GM12878 (cell line): ENCODE results near the gene CMTM4. TPM values are rescaled to one million over a fixed set of nuclear protein-coding genes. Genes with fewer than 3 reads are reported as not detected.
"Not testable (repeated sequence)": the region's sequence is repeated elsewhere in the genome, so short reads cannot be mapped to it uniquely, and the experiment has no call there.

Source experiments
- ATAC-seq: fragments of 200-7000 bp; cut with Tn5 transposase; 3 replicates; pipeline ENCODE4 v1.9.1; 2020; ENCODE audit warnings: mild to moderate bottlenecking, moderate library complexity
- BruUV-seq: library from RNA; stranded (reverse); fragments of 400-500 nt; replicated peaks from 2 replicates; lab custom pipeline; 2021; lab: Mats Ljungman, UMichigan
- CTCF ChIA-PET: fragments of 300-600 bp; sonication (Branson Sonifier 250); formaldehyde crosslinking; extraction: SDS; loops from one replicate; lab custom pipeline; 2021; ENCODE audit warnings: inconsistent platforms; lab: Yijun Ruan, JAX
- POLR2A ChIA-PET: fragments of 350-600 bp; formaldehyde crosslinking; extraction: SDS; loops from one replicate; lab custom pipeline; 2021; ENCODE audit warnings: inconsistent platforms; lab: Charles Lee
- RAD21 ChIA-PET: fragments of 300-600 bp; sonication (Branson Sonifier 250); formaldehyde crosslinking; loops from one replicate; lab custom pipeline; 2023; ENCODE audit warnings: antibody characterized with exemption; ENCODE audit not compliant: unreplicated experiment; lab: Charles Lee
- SMC1A ChIA-PET: fragments of 300-600 bp; sonication (Branson Sonifier 250); formaldehyde crosslinking; loops from one replicate; lab custom pipeline; 2023; ENCODE audit not compliant: unreplicated experiment, uncharacterized antibody; lab: Charles Lee
- DNase-seq: peaks from one replicate; pipeline ENCODE4 v3.0.0-alpha.2; 2011; ENCODE audit warnings: low read depth, low spot score
- FAIRE-seq: peaks from 3 replicates; lab custom pipeline; 2011; peaks lifted over from hg19 to GRCh38; lab: Jason Lieb, UNC
- H2AFZ ChIP-seq: 2 replicates; pipeline ENCODE4 v1.6.0; 2011; ENCODE audit warnings: low read depth, low read length, control low read depth; ENCODE audit not compliant: control insufficient read depth
- H3K27ac ChIP-seq: 2 replicates; pipeline ENCODE4 v1.5.1; 2011; ENCODE audit warnings: control low read depth; ENCODE audit not compliant: control insufficient read depth, insufficient read depth
- H3K27me3 ChIP-seq, 2 experiments: replicated peaks in 1 of 2; 2 replicates each; pipeline versions ENCODE4 v1.6.0 to v1.6.1; 2011; ENCODE audit warnings: low read length in 1 of 2; ENCODE audit not compliant: control insufficient read depth in 2 of 2, insufficient read depth in 2 of 2
- H3K36me3 ChIP-seq, 2 experiments: 2 replicates each; pipeline ENCODE4 v1.5.1; 2011; ENCODE audit warnings: low read length in 1 of 2; ENCODE audit not compliant: control insufficient read depth in 2 of 2, insufficient read depth in 2 of 2
- H3K4me1 ChIP-seq: 2 replicates; pipeline ENCODE4 v1.6.1; 2011; ENCODE audit warnings: mild to moderate bottlenecking, low read length, moderate library complexity, mixed read lengths; ENCODE audit not compliant: control insufficient read depth, insufficient read depth
- H3K4me2 ChIP-seq: 2 replicates; pipeline ENCODE4 v1.6.0; 2011; ENCODE audit warnings: control low read depth; ENCODE audit not compliant: control insufficient read depth, insufficient read depth
- H3K4me3 ChIP-seq: fragments of 200-600 bp; sonication (generic); 2 replicates; pipeline ENCODE4 v1.5.1; 2016
- H3K79me2 ChIP-seq: 2 replicates; pipeline ENCODE4 v1.6.0; 2011; ENCODE audit warnings: low read length; ENCODE audit not compliant: control insufficient read depth, insufficient read depth
- H3K9ac ChIP-seq: 2 replicates; pipeline ENCODE4 v1.8.0; 2011; ENCODE audit warnings: low read length, control low read depth, mixed read lengths; ENCODE audit not compliant: control insufficient read depth, insufficient read depth
- H3K9me3 ChIP-seq: replicated peaks from 3 replicates; pipeline ENCODE4 v1.5.1; 2011; ENCODE audit warnings: mild to moderate bottlenecking, low read length; ENCODE audit not compliant: control insufficient read depth, insufficient read depth
- H4K20me1 ChIP-seq: 2 replicates; pipeline ENCODE4 v1.6.0; 2011; ENCODE audit not compliant: control insufficient read depth, insufficient read depth
- CTCF ChIP-seq, 3 experiments: IDR thresholded peaks in 2 of 3; conservative IDR thresholded peaks in 1 of 3; 2 replicates each; pipeline ENCODE4 v1.5.1; 2011; ENCODE audit warnings: low read depth in 3 of 3, low read length in 3 of 3, mild to moderate bottlenecking in 3 of 3, control low read depth in 2 of 3, moderate library complexity in 2 of 3, inconsistent platforms in 1 of 3, mixed read lengths in 1 of 3; ENCODE audit not compliant: control insufficient read depth in 2 of 3, insufficient read depth in 1 of 3; ENCODE audit errors: extremely low read depth in 1 of 3
- MYC ChIP-seq: IDR thresholded peaks from 2 replicates; pipeline ENCODE4 v1.6.1; 2011; ENCODE audit warnings: mild to moderate bottlenecking, low read length, moderate library complexity, inconsistent platforms; ENCODE audit not compliant: insufficient read depth, insufficient replicate concordance, insufficient read length, severe bottlenecking
- RAD21 ChIP-seq: IDR thresholded peaks from 2 replicates; pipeline ENCODE4 v1.6.1; 2011; ENCODE audit warnings: mild to moderate bottlenecking, low read depth, low read length, moderate library complexity; ENCODE audit not compliant: insufficient read depth
- SMC3 ChIP-seq: IDR thresholded peaks from 2 replicates; pipeline ENCODE4 v1.6.1; 2011; ENCODE audit warnings: low read length, improper control_type of control experiment, borderline replicate concordance
- WGBS: methylation state at CpG from one replicate; pipeline ENCODE4 v1.1.6; 2016; ENCODE audit warnings: low lambda C conversion rate; ENCODE audit not compliant: insufficient replicate concordance, insufficient coverage; ENCODE audit errors: missing lambda C conversion rate; 5-methylcytosine and 5-hydroxymethylcytosine counted together
- in situ Hi-C: fragments of 300-500 bp; cut with MboI; formaldehyde crosslinking; loops from 9 replicates; pipeline ENCODE4 v1.14.3; 2018; ENCODE audit warnings: mixed read lengths
- intact Hi-C: fragments of 100-400 bp; cut with micrococcal nuclease; formaldehyde crosslinking; loops from one replicate; pipeline ENCODE4 v1.14.2; 2022; ENCODE audit not compliant: unreplicated experiment
- polyA plus RNA-seq, 11 experiments: library from polyadenylated mRNA; depleted of rRNA in 4 of 11; unstranded in 6 of 11; stranded (reverse) in 5 of 11; fragments of >200 nt; fragmentation: Nextera tagmentation in 4 of 11; fragmentation: Illumina TruSeq in 1 of 11; extraction: Ambion mirVana in 4 of 11; extraction: Trizol in 1 of 11; gene quantifications; 1 replicate in 1 of 11; 2 replicates in 10 of 11; pipeline versions ENCODE4 v1.2.1 to v1.2.3, GENCODE V29; 2011 to 2016; ENCODE audit warnings: inconsistent platforms in 2 of 11, missing spikeins in 2 of 11, low read depth in 1 of 11
- total RNA-seq, 4 experiments: library from RNA; depleted of rRNA in 3 of 4; stranded (reverse); fragments of >200 nt in 3 of 4; fragmentation: Illumina TruSeq in 1 of 4; extraction: Trizol in 1 of 4; gene quantifications; 2 replicates each; pipeline versions ENCODE4 v1.2.1 to v1.2.3, GENCODE V29; 2013 to 2021

CMTM4 gene
- total and polyA plus RNA-seq, 10 of the 15 experiments (the other 5 are each of a cell fraction or from before 2014, with no cell fraction given): 0.02 to 0.43 (median 0.15) TPM; not detected in 2

GRCh38 chr16:66662445-66663194, 33.9 kb downstream of the CMTM4 start:
- Histone ChIP-seq H3K4me3 (no peak overlapping the region), H3K4me2 (no peak overlapping the region), H3K4me1 (no peaks in the 10 kb centered on the region), H3K36me3 (no peaks in the 10 kb centered on the region), H2AFZ (no peak overlapping the region), H3K9ac (no peak overlapping the region), H4K20me1 (no peaks in the 10 kb centered on the region), H3K27me3 (0 out of 4 replicates have a peak, but pooled peaks cover 0 to 2% of the 10 kb centered on the region in 2 experiments), H3K9me3 (no peaks in the 10 kb centered on the region), H3K79me2 (no peaks in the 10 kb centered on the region), H3K27ac (no peak overlapping the region)
- peak; percentile 95 for ATAC-seq
- BruUV-seq: no TSS peak
- CTCF ChIA-PET: interaction anchor here (0.5 to 4.0 kb wide), 9 partner anchors 10 to 321 kb away, joined by 3 to 45 read pairs (median 6); no protein-coding TSS in a partner anchor
- POLR2A ChIA-PET: no interaction called here
- FAIRE-seq: no peak
- WGBS: 9% methylated on average over 7 of the region's 7 CpGs
- intact Hi-C loops (loop anchor here (2.0 to 5.0 kb wide), 2 partner anchors 204 to 255 kb away; no protein-coding TSS in a partner anchor), in situ Hi-C loops (no loop called here)
- TF ChIP-seq CTCF (IDR thresholded peaks at IDR 0.05 in 2 of 3, conservative IDR thresholded peaks at IDR 0.05 in 1 of 3; ENCODE audit: control insufficient read depth in 2 of 3, extremely low read depth in 1 of 3, insufficient read depth in 1 of 3, low read depth in 3 of 3, low read length in 3 of 3) (peak; percentile 38 to 43 (median 40); a peak in 5 of 6 replicates), MYC (no peak), SMC3 (peak; percentile 32; the same call in 1 of the 2 replicates), RAD21 (peak; percentile 40)
- RAD21 ChIA-PET: interaction anchor here (0.7 to 2.7 kb wide), 5 partner anchors 11 to 1523 kb away, joined by 3 to 19 read pairs (median 5); no protein-coding TSS in a partner anchor
- SMC1A ChIA-PET: interaction anchor here (0.8 to 0.9 kb wide), 2 partner anchors 34 to 75 kb away, joined by 3 to 4 read pairs; no protein-coding TSS in a partner anchor
- no peak for DNase-seq

- H3K4me1 ChIP-seq, POLR2A ChIA-PET, H3K4me3 ChIP-seq, H3K27ac ChIP-seq, H3K4me2 ChIP-seq, H3K9me3 ChIP-seq, H3K27me3 ChIP-seq, H3K36me3 ChIP-seq, FAIRE-seq, H3K79me2 ChIP-seq, BruUV-seq, in situ Hi-C loops, H3K9ac ChIP-seq, H2AFZ ChIP-seq, DNase-seq, ATAC-seq, H4K20me1 ChIP-seq: not testable (repeated sequence)
- CTCF ChIA-PET: interaction anchor here (0.5 to 4.0 kb wide), 12 partner anchors 9 to 211 kb away, joined by 3 to 45 read pairs (median 3); no protein-coding TSS in a partner anchor
- intact Hi-C loops: loop anchor here (2.0 to 5.0 kb wide), 2 partner anchors 205 to 255 kb away; no protein-coding TSS in a partner anchor
- SMC1A ChIA-PET: interaction anchor here (0.9 kb wide), 1 partner anchor 14 kb away, joined by 4 read pairs; no protein-coding TSS in a partner anchor
- RAD21 ChIA-PET: interaction anchor here (1.4 to 2.7 kb wide), 2 partner anchors 10 to 207 kb away, joined by 5 to 19 read pairs; no protein-coding TSS in a partner anchor
- WGBS: 60% methylated on average over 6 of the region's 6 CpGs
Measured at GRCh38 chr16:66661671-66662346, 34.7 kb downstream of the CMTM4 start.
